GM12878 (cell line): ENCODE measurements around the gene DENND6B. TPM values are rescaled to one million over a fixed set of nuclear protein-coding genes. Genes with fewer than 3 reads are reported as not detected.

Experiments
- BACH1 ChIP-seq: fragments of 450-650 bp; IDR thresholded peaks from 2 replicates; pipeline ENCODE4 v1.6.1; 2017; ENCODE audit warnings: mild to moderate bottlenecking, borderline replicate concordance
- BRCA1 ChIP-seq: IDR thresholded peaks from 2 replicates; pipeline ENCODE4 v1.6.1; 2011; ENCODE audit warnings: low read depth, low read length, improper control_type of control experiment
- DPF2 ChIP-seq: fragments of 450-650 bp; IDR thresholded peaks from 2 replicates; pipeline ENCODE4 v1.6.1; 2017; ENCODE audit warnings: mild to moderate bottlenecking
- GABPA ChIP-seq: IDR thresholded peaks from 2 replicates; pipeline ENCODE4 v1.6.1; 2014; ENCODE audit warnings: antibody characterized with exemption, low read depth, mild to moderate bottlenecking, inconsistent platforms
- HDAC6 ChIP-seq: fragments of 200-600 bp; sonication (generic); IDR thresholded peaks from one replicate; pipeline ENCODE4 v1.8.0; 2017; ENCODE audit warnings: antibody characterized with exemption; ENCODE audit not compliant: unreplicated experiment
- IRF4 ChIP-seq: IDR thresholded peaks from 2 replicates; pipeline ENCODE4 v1.6.1; 2011; ENCODE audit warnings: low read depth, low read length
- NFXL1 ChIP-seq: fragments of 450-650 bp; IDR thresholded peaks from 2 replicates; pipeline ENCODE4 v1.6.1; 2017; ENCODE audit warnings: antibody characterized with exemption, mild to moderate bottlenecking, borderline replicate concordance
- NR2C1 ChIP-seq: fragments of 450-650 bp; IDR thresholded peaks from 2 replicates; pipeline ENCODE4 v1.6.1; 2017; ENCODE audit warnings: antibody characterized with exemption, mild to moderate bottlenecking, moderate library complexity
- POLR2A ChIP-seq: IDR thresholded peaks from 2 replicates; pipeline ENCODE4 v1.6.1; 2011; ENCODE audit warnings: low read depth, mild to moderate bottlenecking, low read length
- RAD51 ChIP-seq: fragments of 450-650 bp; IDR thresholded peaks from 2 replicates; pipeline ENCODE4 v1.6.1; 2016; ENCODE audit warnings: moderate library complexity, mild to moderate bottlenecking, inconsistent platforms
- SIN3A ChIP-seq: IDR thresholded peaks from 2 replicates; pipeline ENCODE4 v1.6.1; 2012; ENCODE audit warnings: low read depth, low read length, improper control_type of control experiment
- STAT3 ChIP-seq: IDR thresholded peaks from 2 replicates; pipeline ENCODE4 v1.6.1; 2011; ENCODE audit warnings: low read depth, low read length, improper control_type of control experiment
- TBL1XR1 ChIP-seq: IDR thresholded peaks from 2 replicates; pipeline ENCODE4 v1.6.1; 2012; ENCODE audit warnings: low read depth, low read length, improper control_type of control experiment
- ZNF207 ChIP-seq: fragments of 450-650 bp; IDR thresholded peaks from 2 replicates; pipeline ENCODE4 v1.6.1; 2014; ENCODE audit warnings: antibody characterized with exemption, mild to moderate bottlenecking, borderline replicate concordance
- ZNF24 ChIP-seq: fragments of 450-650 bp; IDR thresholded peaks from 2 replicates; pipeline ENCODE4 v1.6.1; 2017; ENCODE audit warnings: antibody characterized with exemption, mild to moderate bottlenecking
- polyA plus RNA-seq, 11 experiments: library from polyadenylated mRNA; depleted of rRNA in 4 of 11; unstranded in 6 of 11; stranded (reverse) in 5 of 11; fragments of >200 nt; fragmentation: Nextera tagmentation in 4 of 11; fragmentation: Illumina TruSeq in 1 of 11; extraction: Ambion mirVana in 4 of 11; extraction: Trizol in 1 of 11; gene quantifications; 1 replicate in 1 of 11; 2 replicates in 10 of 11; pipeline versions ENCODE4 v1.2.1 to v1.2.3, GENCODE V29; 2011 to 2016; ENCODE audit warnings: inconsistent platforms in 2 of 11, missing spikeins in 2 of 11, low read depth in 1 of 11
- total RNA-seq, 4 experiments: library from RNA; depleted of rRNA in 3 of 4; stranded (reverse); fragments of >200 nt in 3 of 4; fragmentation: Illumina TruSeq in 1 of 4; extraction: Trizol in 1 of 4; gene quantifications; 2 replicates each; pipeline versions ENCODE4 v1.2.1 to v1.2.3, GENCODE V29; 2013 to 2021
- TF ChIP-seq, protein P1 (sequence below): fragments of 450-650 bp; IDR thresholded peaks from 2 replicates; pipeline ENCODE4 v1.6.1; 2017; ENCODE audit warnings: antibody characterized with exemption, mild to moderate bottlenecking, moderate library complexity
- TF ChIP-seq, protein P2 (sequence below): fragments of 450-650 bp; IDR thresholded peaks from 2 replicates; pipeline ENCODE4 v1.6.1; 2017; ENCODE audit warnings: mild to moderate bottlenecking, moderate library complexity
- TF ChIP-seq, protein P3 (sequence below): fragments of 450-650 bp; conservative IDR thresholded peaks from 2 replicates; pipeline ENCODE4 v1.6.1; 2017; ENCODE audit warnings: mild to moderate bottlenecking, moderate library complexity
- TF ChIP-seq, protein P4 (sequence below): fragments of 450-650 bp; IDR thresholded peaks from 2 replicates; pipeline ENCODE4 v1.6.1; 2016; ENCODE audit warnings: mild to moderate bottlenecking

The DENND6B gene
- total and polyA plus RNA-seq, 10 of the 15 experiments (the other 5 are each of a cell fraction or from before 2014, with no cell fraction given), result 0.72 to 11.3 (median 6.2) TPM

DNA sequence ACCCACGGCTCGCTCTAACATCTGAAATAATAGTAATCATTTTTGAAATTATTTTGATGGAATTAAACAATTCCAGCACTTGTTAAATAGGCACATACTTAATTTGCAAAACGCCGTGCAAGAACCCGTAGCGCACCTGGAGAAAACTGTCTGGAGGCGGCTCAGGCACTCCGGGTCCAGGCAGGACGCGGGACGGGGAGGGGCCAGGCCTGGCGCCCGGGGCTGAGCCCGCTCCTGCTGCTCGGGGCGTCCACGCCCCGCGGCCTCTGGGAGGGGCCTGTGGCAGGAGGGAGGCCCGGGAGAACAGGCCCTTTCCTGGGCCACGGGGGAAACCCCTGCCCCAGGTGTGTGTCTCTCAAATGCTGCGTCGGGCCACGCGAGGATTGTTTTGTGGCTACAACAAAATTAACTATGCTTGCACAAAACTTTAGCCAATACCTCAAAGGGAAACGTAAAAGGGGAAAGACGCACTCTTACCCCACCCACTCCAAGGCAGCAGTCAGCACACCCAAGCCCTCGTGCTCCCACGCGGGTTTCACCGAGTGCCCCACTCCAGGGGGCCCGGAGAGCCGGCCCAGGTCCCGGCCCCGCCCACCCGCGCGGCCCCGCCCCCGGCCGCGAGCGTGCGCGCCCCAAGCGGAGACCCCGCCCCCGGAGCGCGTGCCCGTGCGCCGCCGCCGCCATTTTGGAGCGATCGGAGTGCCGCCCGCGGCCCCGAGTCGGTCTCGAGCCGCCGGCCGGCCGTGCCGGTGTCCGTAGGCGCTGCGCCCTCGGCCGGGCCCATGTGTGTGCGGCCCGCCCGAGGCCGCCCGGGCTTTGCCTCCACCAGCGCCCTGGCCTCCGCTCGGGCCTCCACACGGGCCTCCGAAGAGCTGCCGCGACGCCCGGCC is 16.1 kb upstream of the DENND6B start, which contains the start of gene PPP6R2 (continued):
- TF ChIP-seq IRF4 (no peak), HDAC6 (no peak), SIN3A (peak; percentile 61; the same call in 1 of the 2 replicates), ZNF24 (no peak), BACH1 (peak; percentile 42; the same call in 1 of the 2 replicates), TBL1XR1 (no peak), POLR2A (peak; percentile 74), DPF2 (peak; percentile 79), RAD51 (no peak), GABPA (no peak), NFXL1 (no peak), NR2C1 (peak; percentile 42; the same call in 1 of the 2 replicates), BRCA1 (no peak), ZNF207 (no peak), STAT3 (no peak)
- TF ChIP-seq, protein P1, sequence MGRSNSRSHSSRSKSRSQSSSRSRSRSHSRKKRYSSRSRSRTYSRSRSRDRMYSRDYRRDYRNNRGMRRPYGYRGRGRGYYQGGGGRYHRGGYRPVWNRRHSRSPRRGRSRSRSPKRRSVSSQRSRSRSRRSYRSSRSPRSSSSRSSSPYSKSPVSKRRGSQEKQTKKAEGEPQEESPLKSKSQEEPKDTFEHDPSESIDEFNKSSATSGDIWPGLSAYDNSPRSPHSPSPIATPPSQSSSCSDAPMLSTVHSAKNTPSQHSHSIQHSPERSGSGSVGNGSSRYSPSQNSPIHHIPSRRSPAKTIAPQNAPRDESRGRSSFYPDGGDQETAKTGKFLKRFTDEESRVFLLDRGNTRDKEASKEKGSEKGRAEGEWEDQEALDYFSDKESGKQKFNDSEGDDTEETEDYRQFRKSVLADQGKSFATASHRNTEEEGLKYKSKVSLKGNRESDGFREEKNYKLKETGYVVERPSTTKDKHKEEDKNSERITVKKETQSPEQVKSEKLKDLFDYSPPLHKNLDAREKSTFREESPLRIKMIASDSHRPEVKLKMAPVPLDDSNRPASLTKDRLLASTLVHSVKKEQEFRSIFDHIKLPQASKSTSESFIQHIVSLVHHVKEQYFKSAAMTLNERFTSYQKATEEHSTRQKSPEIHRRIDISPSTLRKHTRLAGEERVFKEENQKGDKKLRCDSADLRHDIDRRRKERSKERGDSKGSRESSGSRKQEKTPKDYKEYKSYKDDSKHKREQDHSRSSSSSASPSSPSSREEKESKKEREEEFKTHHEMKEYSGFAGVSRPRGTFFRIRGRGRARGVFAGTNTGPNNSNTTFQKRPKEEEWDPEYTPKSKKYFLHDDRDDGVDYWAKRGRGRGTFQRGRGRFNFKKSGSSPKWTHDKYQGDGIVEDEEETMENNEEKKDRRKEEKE, result no peak
- TF ChIP-seq, protein P2, sequence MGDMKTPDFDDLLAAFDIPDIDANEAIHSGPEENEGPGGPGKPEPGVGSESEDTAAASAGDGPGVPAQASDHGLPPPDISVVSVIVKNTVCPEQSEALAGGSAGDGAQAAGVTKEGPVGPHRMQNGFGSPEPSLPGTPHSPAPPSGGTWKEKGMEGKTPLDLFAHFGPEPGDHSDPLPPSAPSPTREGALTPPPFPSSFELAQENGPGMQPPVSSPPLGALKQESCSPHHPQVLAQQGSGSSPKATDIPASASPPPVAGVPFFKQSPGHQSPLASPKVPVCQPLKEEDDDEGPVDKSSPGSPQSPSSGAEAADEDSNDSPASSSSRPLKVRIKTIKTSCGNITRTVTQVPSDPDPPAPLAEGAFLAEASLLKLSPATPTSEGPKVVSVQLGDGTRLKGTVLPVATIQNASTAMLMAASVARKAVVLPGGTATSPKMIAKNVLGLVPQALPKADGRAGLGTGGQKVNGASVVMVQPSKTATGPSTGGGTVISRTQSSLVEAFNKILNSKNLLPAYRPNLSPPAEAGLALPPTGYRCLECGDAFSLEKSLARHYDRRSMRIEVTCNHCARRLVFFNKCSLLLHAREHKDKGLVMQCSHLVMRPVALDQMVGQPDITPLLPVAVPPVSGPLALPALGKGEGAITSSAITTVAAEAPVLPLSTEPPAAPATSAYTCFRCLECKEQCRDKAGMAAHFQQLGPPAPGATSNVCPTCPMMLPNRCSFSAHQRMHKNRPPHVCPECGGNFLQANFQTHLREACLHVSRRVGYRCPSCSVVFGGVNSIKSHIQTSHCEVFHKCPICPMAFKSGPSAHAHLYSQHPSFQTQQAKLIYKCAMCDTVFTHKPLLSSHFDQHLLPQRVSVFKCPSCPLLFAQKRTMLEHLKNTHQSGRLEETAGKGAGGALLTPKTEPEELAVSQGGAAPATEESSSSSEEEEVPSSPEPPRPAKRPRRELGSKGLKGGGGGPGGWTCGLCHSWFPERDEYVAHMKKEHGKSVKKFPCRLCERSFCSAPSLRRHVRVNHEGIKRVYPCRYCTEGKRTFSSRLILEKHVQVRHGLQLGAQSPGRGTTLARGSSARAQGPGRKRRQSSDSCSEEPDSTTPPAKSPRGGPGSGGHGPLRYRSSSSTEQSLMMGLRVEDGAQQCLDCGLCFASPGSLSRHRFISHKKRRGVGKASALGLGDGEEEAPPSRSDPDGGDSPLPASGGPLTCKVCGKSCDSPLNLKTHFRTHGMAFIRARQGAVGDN, result 0 out of 2 replicates have a peak, but pooled peaks have one; percentile 36
- TF ChIP-seq, protein P3, sequence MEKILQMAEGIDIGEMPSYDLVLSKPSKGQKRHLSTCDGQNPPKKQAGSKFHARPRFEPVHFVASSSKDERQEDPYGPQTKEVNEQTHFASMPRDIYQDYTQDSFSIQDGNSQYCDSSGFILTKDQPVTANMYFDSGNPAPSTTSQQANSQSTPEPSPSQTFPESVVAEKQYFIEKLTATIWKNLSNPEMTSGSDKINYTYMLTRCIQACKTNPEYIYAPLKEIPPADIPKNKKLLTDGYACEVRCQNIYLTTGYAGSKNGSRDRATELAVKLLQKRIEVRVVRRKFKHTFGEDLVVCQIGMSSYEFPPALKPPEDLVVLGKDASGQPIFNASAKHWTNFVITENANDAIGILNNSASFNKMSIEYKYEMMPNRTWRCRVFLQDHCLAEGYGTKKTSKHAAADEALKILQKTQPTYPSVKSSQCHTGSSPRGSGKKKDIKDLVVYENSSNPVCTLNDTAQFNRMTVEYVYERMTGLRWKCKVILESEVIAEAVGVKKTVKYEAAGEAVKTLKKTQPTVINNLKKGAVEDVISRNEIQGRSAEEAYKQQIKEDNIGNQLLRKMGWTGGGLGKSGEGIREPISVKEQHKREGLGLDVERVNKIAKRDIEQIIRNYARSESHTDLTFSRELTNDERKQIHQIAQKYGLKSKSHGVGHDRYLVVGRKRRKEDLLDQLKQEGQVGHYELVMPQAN, result peak; percentile 82
- TF ChIP-seq, protein P4, sequence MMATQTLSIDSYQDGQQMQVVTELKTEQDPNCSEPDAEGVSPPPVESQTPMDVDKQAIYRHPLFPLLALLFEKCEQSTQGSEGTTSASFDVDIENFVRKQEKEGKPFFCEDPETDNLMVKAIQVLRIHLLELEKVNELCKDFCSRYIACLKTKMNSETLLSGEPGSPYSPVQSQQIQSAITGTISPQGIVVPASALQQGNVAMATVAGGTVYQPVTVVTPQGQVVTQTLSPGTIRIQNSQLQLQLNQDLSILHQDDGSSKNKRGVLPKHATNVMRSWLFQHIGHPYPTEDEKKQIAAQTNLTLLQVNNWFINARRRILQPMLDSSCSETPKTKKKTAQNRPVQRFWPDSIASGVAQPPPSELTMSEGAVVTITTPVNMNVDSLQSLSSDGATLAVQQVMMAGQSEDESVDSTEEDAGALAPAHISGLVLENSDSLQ, result peak; percentile 53
